ENCODE results near the gene HAAO. TPM values are rescaled to one million over a fixed set of nuclear protein-coding genes. Genes with fewer than 3 reads are reported as not detected.

The HAAO gene
- total and polyA plus RNA-seq, 2 donors (not counting 3 experiments of a cell fraction or from before 2014, with no cell fraction given) = 0.82 to 1.1 TPM

- BruUV-seq (replicated peaks) = no TSS peak
- Histone ChIP-seq H3K4me1 (ENCODE audit: control insufficient read depth, extremely low read depth, insufficient read depth, low read length) (no peaks in the 10 kb centered on the region), H3K27me3 (ENCODE audit: control insufficient read depth in 2 of 2, insufficient read depth in 2 of 2, low read length in 2 of 2) (no peaks in the 10 kb centered on the region), H3K36me3 (ENCODE audit: control insufficient read depth in 2 of 2, extremely low read depth in 1 of 2, insufficient read depth in 2 of 2, low read length in 2 of 2) (no peaks in the 10 kb centered on the region), H3K9me1 (replicated peaks; ENCODE audit: control insufficient read depth, extremely low read depth, insufficient read depth, low read length) (no peaks in the 10 kb centered on the region), H3K4me2 (ENCODE audit: insufficient read depth, low read length) (no peak overlapping the region), H3K9me3 (replicated peaks; ENCODE audit: control insufficient read depth, insufficient read depth, low read length) (no peaks in the 10 kb centered on the region), H4K20me1 (replicated peaks; ENCODE audit: control insufficient read depth, extremely low read depth, insufficient read depth, low read length) (no peaks in the 10 kb centered on the region), H3K9ac (replicated peaks; ENCODE audit: extremely low read depth, insufficient read depth, low read length) (no peak overlapping the region), H3K27ac (ENCODE audit: insufficient read depth, low read depth, low read length) (no peak overlapping the region), H2AFZ (ENCODE audit: low read depth, low read length) (no peak overlapping the region), H3K79me2 (ENCODE audit: control insufficient read depth, insufficient read depth, low read length) (no peaks in the 10 kb centered on the region), H3K4me3 (replicated peaks in 1 of 3; ENCODE audit: insufficient read depth in 1 of 3, low read depth in 1 of 3, low read length in 3 of 3) (no peak overlapping the region)
- ChIA-PET CTCF (interaction anchor here (1.2 to 1.8 kb wide), 2 partner anchors 12 to 259 kb away, joined by 4 to 6 read pairs; no protein-coding TSS in a partner anchor), POLR2A (no interaction called here)
- FAIRE-seq (no peak), DNase-seq (ENCODE audit: low read depth, low spot score) (no peak)
- TF ChIP-seq MAX (IDR thresholded peaks at IDR 0.05; ENCODE audit: insufficient read depth, insufficient read length) = no peak
- TF ChIP-seq FOS (IDR thresholded peaks at IDR 0.05; ENCODE audit: borderline replicate concordance, insufficient read depth, low read length) = no peak
- no peak for TF ChIP-seq EZH2 (IDR thresholded peaks at IDR 0.05; ENCODE audit: borderline replicate concordance, low read depth, low read length, severe bottlenecking)
- no peak for TF ChIP-seq POLR2A (IDR thresholded peaks at IDR 0.05; ENCODE audit: low read depth, low read length)
- no peak for TF ChIP-seq POLR2AphosphoS5 (IDR thresholded peaks at IDR 0.05; ENCODE audit: insufficient read depth, low read depth, low read length)
- no peak for TF ChIP-seq JUN (IDR thresholded peaks at IDR 0.05; ENCODE audit: borderline replicate concordance, insufficient read depth, insufficient read length, low read depth)
- TF ChIP-seq GATA2 (IDR thresholded peaks at IDR 0.05; ENCODE audit: insufficient read depth, insufficient read length, low read depth, low read length) = no peak
- no peak for TF ChIP-seq CTCF (IDR thresholded peaks at IDR 0.05; ENCODE audit: extremely low read depth in 1 of 2, insufficient read depth in 1 of 2, low read depth in 1 of 2, low read length in 2 of 2)
- no peak for TF ChIP-seq MYC (IDR thresholded peaks at IDR 0.05; ENCODE audit: low read depth, low read length)
- dilution Hi-C loops (cut with MboI; ENCODE audit: extremely low pct_ligation_motif_present, low sequenced_read_pairs) (no loop called here), intact Hi-C loops (cut with micrococcal nuclease) (loop anchor here (1.0 kb wide), 1 partner anchor 274 kb away; no protein-coding TSS in a partner anchor)
Measured at GRCh38 chr2:42769583-42770287, 22.6 kb downstream of the HAAO start.
